ENCODE measurements around the gene MOCOS.

The MOCOS gene

DNA sequence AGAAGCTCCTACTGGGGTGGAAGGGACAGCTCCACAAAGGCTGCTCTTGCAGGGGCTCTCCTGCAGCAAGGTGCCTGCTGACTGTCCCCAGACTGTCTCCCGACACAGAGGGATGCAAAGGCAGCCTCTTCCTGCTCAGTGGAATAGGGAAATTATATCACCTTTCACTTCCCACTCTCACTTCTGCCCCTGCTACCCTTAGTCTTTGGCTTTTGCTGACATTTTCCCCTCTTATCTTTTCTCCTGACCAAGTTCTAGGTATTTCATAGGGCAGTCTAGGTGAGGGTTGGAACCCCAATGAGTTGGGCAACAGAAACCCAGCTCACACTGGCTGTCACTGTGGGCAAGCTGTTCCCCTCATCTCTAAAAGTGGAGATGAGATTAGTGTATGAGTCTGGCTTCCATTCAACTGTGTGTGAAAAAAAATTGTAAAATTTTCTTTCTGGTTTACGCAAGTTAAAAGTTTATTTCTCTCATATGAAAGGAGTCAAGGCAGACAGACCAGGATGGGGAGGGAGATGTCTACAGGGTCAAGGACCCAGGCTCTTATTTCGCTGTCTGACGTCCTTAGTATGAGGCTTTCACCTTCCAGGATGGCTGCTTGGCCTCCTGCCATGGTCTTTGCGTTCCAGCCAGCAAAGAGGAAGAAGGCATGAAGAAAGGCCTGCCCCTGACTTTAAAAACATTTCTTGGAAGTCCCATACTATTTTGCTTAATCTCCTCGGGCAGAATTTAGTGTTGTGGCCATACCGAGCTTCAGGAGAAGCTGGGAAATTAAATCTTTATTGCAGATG lies 7.5 kb upstream of the MOCOS start:
- DNase-seq (ENCODE audit: low read depth) = peak; percentile 45

DNA sequence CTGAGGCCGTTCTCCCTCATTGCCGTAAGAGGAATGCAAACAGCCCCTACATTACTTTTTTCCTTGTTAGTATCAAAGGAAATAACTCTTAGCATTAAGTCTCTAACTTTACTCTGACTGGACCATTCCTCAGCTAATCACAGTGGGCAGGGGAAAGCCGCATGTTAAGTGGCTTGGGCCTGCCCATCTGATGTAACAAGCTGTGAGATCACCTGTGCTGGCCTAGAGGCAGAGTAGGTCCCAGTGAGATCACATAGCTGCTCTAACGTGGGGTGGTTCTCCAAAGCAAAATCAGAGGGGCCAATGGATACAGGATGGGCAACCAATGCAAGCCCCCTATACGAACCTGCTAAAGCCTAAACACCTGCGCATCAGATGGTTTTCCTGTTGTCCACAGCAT lies 5.9 kb upstream of the MOCOS start:
- DNase-seq (ENCODE audit: low read depth) = no peak

DNA sequence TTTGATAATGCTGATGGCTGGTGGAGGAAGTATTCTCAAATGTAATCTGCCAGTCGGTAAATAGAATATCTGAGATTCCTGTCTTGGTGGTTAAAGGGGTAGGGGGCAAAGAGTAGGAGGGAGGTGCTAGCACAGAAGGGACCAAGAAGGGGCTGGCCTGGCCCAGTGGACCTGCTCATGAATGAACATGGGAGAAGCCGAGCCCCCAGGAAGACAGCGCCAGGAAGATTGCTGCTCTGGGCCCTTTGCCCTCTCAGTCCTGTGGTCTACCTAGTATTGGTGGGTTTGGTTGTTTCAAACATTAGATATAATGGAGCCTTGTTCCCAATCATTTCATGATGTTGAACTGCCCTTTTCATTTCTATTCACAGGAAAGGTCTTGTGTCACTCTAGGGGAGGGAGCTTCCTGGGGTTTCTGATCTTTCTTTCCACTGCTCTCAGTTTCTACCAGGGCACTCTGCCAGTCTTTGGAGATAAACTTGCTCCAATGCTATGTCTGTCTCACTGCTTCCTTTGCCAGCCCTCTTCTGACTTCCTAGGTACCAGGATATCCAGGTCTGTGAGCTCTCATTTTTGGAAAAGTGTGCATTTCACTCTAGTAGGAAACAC lies 5.3 kb upstream of the MOCOS start:
- DNase-seq (ENCODE audit: low read depth) = no peak

DNA sequence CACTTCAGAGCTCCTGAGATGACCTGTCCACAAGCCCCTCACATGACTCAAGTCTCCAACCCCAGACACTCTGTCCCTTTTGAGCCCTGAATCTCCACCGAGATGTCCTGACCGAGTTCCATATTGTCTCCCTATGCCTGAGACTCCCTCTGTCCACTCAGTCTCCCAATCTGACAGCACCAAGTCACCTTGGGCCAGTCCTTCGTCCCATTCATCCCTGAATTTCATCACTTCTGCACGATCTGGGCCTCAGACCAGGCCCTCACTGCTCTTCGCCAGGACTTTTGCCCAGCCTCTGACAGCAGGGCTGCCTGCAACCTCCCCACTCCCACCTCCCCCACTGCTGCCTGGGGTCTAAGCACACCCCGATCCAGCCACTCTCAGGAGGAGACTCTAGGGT lies 4.3 kb upstream of the MOCOS start:
- DNase-seq (ENCODE audit: low read depth) = no peak

DNA sequence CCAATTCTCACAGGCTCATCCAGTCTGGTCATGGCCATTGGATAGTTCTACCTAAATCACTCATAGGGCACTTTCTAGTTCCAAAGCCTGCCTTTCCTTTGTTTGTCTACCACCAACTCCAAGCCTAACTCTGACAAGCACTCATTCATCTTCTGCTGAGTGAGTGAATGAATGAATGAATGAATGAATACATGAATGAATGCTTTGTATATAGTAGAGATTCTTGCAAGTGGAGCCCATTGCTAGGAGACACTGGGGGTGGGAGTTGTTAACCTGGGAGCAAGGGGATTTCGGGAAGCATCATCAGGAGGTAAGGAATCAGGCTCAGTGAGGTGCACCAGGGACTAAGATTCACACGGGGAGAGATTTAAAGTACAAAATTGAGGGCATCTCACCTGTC lies 3.3 kb upstream of the MOCOS start:
- DNase-seq (ENCODE audit: low read depth) = no peak

DNA sequence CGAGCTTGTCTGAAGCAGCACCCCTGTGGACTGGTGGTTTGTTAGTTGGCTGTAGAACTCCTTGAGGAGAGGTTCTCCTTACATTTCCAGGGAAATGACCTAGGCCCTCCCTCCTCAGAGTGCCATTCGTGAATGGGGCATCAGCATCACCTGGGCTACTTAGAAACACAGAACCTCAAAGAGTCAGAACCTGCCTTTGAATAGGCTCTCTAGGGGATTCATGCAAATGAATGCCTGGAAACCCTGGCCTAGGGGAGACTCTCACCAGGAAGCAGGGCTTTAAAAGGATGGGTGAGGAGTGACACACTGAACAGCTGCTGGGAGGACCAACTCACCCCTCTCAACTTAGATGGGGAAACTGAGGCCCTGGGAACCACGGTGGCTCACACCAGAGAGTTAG lies 2.1 kb upstream of the MOCOS start:
- no peak for DNase-seq (ENCODE audit: low read depth)

DNA sequence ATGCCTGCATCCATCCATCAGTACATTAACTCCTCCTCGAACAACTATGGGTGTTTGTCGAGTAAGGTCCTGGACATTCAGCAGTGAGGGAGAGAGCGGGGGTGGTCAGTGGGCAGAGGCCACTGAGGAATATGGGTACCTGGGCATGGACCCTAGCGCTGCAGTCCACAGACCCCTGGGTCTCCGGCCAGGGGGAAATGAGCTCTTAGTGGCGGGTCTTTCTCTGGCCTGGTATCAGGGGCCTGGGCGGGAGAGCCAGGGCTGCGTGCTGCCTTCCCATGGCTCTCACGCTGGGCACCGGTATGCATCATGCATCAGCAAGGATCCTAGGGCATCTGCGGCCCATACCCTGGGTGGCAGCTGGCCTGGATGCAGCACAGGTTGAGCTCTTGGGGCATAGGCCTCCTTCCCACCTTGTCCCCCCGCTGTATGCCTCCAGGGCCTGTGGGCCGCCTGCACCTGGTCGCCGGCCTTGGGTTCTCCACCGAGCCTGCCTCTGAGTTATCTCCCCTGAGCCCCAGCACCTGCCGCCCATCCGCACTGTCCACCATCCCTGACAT lies 1.3 kb upstream of the MOCOS start:
- DNase-seq (ENCODE audit: low read depth) = no peak

DNA sequence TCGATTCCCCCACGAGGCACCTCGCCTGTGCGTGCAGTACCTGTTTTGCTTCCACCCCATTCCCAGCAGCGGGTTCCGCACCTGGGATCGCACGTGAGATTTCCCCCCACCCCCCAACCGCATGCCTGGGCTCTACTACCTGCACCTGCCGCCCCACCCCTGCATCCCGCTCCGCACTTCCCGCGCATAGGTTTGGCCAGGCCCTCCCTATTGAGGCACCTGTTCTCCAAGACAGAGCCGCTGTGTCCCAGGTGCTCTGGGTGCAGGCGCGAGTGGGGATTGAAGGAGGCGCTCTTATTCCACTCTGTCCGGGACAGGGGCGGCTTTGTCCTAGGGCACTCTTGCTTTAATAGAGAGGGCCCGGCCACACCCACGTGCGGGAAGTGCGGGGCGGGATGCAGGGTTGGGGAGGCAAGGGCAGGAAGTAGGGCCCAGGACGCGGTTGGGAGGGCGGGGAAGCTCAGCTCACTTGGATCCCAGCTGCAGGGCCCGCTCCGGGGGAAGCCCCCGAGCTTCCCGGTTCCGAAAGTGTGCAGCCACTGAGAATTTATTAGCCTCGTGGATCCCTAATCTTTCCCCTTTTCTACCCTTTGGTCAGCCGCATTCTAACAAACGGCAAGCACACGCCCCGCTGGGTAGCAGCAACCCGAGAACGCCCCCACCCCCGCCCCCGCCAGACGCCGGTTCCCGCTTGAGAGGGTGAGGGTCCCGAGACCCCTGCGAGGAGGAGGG lies 670 bp upstream of the MOCOS start:
- no peak for DNase-seq (ENCODE audit: low read depth)

DNA sequence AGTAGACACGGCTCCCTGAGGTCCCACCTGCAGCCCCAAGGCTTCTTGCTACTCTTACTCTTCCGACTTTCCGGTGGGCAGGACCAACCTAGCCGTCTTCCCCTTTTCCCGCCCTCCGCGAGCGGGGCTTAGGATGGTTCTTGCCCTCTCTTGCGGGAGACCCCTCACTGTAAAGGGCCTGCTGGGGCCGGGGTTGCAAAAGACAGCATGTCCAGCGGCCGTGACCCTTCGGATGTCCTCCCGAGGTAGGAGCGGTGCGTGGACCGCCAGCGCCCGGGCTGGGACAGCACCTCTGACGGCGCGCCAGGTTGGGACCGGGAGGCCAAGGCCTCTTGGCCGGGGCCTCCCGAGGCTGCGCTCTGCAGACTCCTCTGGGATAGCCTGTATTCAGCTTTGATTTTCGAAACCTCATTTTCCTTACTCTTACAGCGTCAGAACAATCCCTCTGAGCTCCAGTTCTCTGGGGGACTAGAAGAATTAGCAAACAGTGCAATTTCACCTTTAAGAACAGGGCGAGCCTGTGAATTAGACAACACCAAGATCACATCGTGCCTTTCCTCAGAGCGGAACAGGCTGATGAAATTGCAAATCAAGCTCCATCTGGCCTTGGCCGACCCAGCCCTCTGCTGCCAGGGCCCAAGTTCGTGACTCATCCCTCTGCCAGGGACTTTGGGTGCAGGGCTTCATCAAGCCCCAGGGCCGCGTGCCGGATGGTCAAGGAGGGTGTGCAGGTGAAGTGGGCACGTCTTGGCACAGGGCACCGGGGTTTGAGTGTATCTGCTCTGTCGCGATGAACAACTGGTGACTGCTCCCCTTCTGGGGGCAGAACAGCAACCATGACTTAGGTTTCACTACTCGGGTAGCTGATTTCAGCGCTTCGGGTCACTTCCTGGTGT lies 777 bp downstream of the MOCOS start:
- DNase-seq (ENCODE audit: low read depth) = peak; percentile 75

DNA sequence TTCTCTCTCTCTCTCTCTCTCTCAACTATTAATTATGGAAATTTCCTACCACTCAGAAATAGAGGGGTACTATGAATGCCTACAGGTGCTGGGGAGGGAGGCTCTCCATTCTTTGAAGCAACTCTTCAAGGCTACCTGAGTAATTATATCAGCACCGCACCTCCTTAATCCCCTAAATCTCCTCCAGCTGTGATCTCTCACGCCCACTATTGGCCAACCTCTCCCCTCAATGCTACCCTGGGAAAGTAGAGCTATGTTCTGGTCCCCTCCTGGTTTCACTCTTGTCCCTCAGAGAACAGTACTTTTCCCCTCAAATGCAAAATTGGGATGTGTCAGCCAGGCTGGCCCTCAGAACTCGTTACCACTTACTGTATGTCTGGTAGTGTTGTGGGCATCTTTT lies 1.6 kb downstream of the MOCOS start:
- no peak for DNase-seq (ENCODE audit: low read depth)

DNA sequence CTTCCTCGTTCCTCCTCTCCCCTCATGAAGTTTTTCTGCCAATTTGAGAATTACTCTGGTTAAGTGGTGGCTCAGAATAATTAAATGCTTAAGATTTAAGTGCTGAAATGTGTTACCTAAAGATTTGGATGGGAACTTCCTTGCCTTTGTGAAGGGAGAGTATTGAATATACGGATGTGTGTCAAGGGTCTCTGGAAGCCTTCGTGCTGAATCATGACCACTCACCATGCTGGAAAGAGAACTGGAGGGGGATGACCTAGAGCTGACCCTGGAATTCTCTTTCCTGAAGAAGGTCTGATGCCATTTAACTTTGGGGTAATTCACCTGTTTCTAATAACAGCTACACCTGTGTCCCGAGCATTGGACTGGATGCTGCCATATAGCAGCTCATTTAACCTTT lies 2.2 kb downstream of the MOCOS start:
- DNase-seq (ENCODE audit: low read depth) = no peak

DNA sequence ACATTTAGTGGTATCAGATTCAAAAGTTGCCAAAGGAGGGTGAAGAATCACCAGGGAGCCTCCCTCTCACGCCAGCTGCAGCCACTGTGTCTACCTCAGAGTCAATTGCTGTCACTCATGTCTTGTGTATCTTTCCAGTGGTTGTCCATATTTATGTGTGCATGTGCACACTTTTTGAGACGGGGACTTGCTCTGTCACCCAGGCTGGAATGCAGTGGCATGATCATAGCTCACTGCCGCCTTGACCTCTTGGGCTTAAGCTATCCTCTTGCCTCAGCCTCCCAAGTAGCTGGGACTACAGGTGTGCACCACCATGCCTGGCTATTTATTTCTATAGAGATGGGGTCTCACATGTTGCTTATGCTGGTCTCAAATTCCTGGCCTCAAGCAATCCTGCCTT lies 4.0 kb downstream of the MOCOS start:
- no peak for DNase-seq (ENCODE audit: low read depth)

DNA sequence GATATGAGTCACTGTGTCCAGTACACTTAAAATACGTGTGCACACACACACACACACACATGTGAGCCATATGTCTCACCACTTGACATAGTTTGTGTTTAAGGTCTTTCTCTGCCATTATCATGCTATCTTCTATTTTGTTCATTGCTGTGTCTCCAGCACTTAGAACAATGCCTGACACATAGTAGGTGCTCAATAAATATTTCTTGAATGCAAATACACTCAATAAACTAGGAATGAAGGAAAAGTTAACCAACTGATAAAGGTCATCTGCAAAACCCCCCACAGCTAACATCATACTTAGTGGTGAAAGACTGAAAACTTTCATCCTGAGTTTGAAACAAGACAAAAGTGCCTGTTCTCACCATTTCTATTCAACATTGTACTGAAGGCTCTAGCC lies 4.4 kb downstream of the MOCOS start:
- DNase-seq (ENCODE audit: low read depth) = no peak

DNA sequence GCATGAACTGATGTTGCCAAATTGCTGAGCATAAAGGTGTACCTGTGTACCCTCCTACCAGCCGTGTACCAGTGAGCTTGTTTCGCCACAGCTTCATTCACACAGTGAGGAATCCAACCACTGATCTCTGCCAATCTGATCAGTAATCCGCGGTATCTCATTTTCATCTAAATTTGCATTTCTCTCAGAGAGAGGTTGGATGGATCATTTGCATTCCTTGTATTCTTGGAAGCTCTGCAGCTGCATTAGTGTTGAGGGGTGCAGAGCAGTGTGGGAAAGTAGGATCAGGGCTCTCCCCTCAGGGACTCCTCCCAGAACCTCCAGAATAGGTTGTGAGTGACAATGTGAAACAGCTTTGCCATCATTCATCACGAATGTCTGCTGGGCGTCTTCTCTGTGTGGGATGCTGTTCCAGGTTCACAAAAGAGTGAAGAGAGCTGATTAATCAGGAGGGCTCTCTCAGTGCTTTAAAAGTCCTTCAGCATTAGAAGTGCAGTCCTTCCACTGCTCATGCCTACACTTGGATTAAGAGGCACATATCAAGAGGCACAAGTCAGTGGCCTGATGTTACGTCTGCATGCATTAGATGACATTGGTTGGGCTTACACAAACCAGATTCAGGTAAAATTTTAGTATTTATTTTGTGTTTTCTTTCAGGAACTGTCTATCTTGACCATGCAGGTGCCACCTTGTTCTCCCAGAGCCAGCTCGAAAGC lies 7.5 kb downstream of the MOCOS start:
- DNase-seq (ENCODE audit: low read depth) = no peak

DNA sequence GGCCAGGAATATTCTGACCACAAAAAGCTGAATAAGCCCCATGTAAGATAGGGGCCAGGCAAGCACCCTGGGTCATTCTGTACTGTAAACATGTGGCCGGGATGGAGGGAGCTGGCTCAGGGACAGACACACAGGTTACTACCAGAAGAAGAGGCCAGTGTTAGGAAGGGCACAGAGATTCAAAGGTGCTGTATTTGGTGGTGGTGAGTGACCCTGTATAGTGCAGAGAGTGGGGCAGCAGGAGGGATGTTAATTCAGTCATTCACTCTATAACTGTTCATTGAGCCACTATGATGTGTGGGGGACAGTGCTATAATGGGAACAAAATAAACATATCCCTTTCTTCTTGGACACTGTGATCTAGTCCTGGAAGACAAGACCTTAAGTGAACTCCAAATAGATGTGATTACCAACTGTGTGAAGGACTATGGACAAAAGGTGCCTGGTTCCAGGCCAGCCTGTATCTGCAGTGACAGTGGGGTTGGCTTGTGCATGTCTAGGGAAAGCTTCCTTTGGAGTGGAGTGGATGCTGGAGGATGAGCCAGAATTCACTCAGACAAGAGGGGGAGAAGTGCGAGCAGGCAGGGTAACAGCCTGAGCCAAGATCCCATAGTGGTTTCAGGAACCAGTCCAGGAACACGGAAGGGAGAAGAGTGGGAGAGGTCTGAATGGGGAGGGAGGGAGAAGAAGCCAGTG lies 8.3 kb downstream of the MOCOS start:
- no peak for DNase-seq (ENCODE audit: low read depth)

DNA sequence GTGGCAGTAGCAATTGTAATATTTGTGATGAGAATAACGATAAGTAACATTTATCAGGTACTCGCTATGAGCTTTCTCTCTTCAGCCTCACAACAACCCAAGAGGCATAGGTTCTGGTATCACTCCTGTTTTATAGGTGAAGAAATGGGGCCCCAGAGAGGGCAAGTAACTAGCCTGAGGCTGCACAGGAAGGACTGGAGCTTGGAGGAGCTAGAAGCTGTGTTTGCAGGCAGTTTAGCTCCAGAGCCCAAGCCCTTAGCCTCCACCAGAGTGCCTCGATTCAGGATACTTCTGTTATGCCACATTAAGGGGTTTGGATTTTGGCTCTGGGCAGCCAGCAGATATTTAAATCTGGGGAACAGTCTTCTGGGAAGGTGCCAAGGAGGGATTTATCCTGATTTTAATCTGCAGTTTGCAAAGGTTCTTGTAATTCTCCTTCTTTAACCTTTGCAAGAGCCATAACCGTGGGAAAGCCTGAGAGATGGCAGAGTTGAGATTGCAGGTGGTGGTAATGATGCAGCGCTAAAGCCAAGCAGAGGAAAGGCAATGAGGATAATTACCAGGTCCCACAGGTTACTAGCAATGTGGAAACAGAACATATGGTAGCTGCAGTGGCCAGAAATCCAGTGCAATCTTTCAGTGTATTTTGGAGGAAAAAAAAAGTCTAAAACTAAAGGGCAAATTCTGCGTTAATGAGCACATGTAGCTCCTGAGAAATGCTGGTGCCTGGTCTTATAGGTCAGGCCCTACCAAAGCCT lies 9.1 kb downstream of the MOCOS start:
- DNase-seq (ENCODE audit: low read depth) = no peak

DNA sequence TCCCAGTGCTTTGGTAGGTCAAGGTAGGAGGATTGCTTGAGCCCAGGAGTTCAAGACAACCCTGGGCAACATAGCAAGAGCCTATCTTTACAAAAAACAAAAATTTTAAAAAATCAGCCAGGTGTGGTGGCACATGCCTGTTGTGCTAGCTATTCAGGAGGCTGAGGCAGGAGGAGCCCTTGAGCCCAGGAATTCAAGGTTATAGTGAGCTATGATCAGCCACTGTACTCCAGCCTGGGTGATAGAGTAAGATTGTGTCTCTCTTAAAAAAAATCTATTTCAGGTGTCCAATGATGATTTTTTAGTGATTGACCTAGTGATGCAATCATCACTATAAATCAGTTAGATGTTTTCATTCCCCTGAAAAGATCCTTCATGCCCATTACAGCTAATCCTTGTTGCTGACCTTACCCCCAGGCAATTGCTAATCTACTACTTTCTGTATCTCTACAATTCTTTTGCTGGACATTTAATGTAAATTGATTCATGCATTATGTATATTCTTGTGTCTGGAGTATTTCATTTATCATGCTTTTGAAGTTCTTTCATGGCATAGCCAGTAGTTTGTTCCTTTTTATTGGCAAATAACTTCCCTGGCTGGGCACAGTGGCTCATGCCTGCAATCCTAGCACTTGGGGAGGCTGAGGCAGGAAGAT lies 10.3 kb downstream of the MOCOS start:
- DNase-seq (ENCODE audit: low read depth) = no peak

DNA sequence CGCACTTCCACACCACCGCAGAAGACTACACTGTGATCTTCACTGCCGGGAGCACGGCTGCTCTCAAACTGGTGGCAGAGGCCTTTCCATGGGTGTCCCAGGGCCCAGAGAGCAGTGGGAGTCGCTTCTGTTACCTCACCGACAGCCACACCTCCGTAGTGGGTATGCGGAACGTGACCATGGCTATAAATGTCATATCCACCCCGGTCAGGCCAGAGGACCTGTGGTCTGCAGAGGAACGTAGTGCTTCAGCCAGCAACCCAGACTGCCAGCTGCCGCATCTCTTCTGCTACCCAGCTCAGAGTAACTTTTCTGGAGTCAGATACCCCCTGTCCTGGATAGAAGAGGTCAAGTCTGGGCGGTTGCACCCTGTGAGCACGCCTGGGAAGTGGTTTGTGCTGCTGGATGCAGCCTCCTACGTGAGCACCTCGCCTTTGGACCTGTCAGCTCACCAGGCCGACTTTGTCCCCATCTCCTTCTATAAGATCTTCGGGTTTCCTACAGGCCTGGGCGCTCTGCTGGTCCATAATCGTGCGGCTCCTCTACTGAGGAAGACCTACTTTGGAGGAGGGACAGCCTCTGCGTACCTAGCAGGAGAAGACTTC lies 12.5 kb downstream of the MOCOS start:
- DNase-seq (ENCODE audit: low read depth) = no peak

DNA sequence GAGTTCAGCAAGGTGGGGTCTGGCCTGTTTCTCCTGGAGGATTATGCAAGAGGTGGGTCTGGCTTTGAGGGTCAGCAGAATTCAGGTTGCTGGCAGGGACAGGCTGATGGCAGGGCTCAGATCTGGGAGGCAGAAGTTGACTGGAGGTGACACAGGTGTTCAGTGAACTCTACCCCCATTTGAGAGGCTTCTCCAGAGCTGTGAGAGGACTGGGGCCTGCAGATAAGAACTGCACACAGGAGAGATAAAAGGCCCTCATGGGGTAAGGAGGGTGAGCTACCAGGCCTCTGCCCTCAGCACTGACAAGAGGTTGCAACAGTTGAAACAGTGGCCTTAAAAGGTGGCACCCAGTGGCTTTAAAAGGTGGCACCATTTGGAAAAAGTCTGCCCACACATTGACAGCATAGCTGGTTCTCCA lies 13.1 kb downstream of the MOCOS start:
- DNase-seq (ENCODE audit: low read depth) = no peak
